Activated naive CD4-positive, alpha-beta T cell treated with anti-CD3 and anti-CD28 coated beads, Interleukin-2, amount 50 U/mL, for 72 hours (primary cell): ENCODE measurements around the gene POLG. TPM values are rescaled to one million over a fixed set of nuclear protein-coding genes. Genes with fewer than 3 reads are reported as not detected.
A peak's percentile ranks its signal among the peaks of the same experiment; 100 is the strongest.
"Not testable (repeated sequence)": the region's sequence is repeated elsewhere in the genome, so short reads cannot be mapped to it uniquely, and the experiment has no call there.

Experiments used
- ATAC-seq, 2 donors: fragments of 150-1000 bp; cut with Tn5 transposase; 2 replicates each; pipeline ENCODE4 v1.10.0; 2021; ENCODE audit warnings: mild to moderate bottlenecking in 2 of 2, moderate library complexity in 2 of 2
- DNase-seq, 2 donors: peaks; one replicate each; pipeline ENCODE4 v3.0.0; 2021 to 2022; ENCODE audit warnings: low spot score in 2 of 2
- H3K27ac Mint-ChIP-seq, 2 donors: one replicate each; pipeline ENCODE4 v1.8.0; 2022; ENCODE audit warnings: mild to moderate bottlenecking in 2 of 2, mixed read lengths in 2 of 2
- H3K36me3 Mint-ChIP-seq, 2 donors: one replicate each; pipeline ENCODE4 v1.8.0; 2022; ENCODE audit warnings: mixed read lengths in 2 of 2
- H3K9me3 Mint-ChIP-seq, 2 donors: one replicate each; pipeline ENCODE4 v1.8.0; 2022; ENCODE audit warnings: mixed read lengths in 2 of 2
- total RNA-seq, 2 donors: library from RNA; stranded (reverse); gene quantifications; one replicate each; pipeline ENCODE4 v1.2.3, GENCODE V29; 2022

POLG gene
- total RNA-seq, 2 donors from 2014 or later: 76.1 to 83.7 TPM

DNA sequence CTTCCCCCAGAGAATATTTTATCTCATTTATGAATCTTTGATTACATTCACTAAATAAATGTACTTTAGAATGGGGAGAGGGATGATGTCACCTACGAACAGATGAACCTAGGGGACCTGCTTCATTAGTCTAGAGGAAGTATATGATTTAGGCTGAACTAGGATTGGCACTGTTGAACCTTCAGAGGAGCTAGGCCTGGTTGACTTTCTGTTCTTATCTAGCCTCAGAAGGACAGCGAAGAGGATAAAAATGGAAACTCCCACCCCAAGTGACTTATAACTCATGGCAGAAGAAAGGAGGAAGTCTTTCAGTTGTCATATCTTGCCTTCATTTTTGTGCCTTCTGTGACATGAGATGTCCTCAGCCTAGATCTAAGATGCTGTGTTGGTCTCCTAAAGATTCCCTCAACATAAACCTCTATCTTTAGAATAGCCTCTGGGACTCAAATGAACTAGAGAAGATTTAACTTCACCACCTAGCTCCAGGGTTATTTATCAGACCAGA, 42.6 kb downstream of the POLG start:
- Mint-ChIP-seq H3K27ac (no peak overlapping the region), H3K36me3 (peaks cover 19 to 57% of the 10 kb centered on the region in 2 donors), H3K9me3 (no peaks in the 10 kb centered on the region)
- ATAC-seq (no peak), DNase-seq (no peak)

- Mint-ChIP-seq H3K27ac (no peak overlapping the region), H3K9me3 (no peaks in the 10 kb centered on the region), H3K36me3 (peaks cover 38 to 40% of the 10 kb centered on the region in 2 donors)
- DNase-seq (no peak), ATAC-seq (no peak)
Measured at GRCh38 chr15:89283201-89283600, 51.4 kb downstream of the POLG start.

GRCh38 chr15:89282631-89283030, 52.0 kb downstream of the POLG start:
- DNase-seq: no peak
- H3K27ac Mint-ChIP-seq: no peak overlapping the region
- H3K36me3 Mint-ChIP-seq: peaks cover 38 to 40% of the 10 kb centered on the region in 2 donors
- ATAC-seq: no peak
- H3K9me3 Mint-ChIP-seq: no peaks in the 10 kb centered on the region

- ATAC-seq: peak in 1 of 2 donors; percentile 49
- H3K36me3 Mint-ChIP-seq: peaks cover 23 to 26% of the 10 kb centered on the region in 2 donors
- DNase-seq: no peak
- no peaks in the 10 kb centered on the region for H3K9me3 Mint-ChIP-seq
- H3K27ac Mint-ChIP-seq: no peak overlapping the region
Measured at GRCh38 chr15:89278307-89278706, 56.3 kb downstream of the POLG start.

DNA sequence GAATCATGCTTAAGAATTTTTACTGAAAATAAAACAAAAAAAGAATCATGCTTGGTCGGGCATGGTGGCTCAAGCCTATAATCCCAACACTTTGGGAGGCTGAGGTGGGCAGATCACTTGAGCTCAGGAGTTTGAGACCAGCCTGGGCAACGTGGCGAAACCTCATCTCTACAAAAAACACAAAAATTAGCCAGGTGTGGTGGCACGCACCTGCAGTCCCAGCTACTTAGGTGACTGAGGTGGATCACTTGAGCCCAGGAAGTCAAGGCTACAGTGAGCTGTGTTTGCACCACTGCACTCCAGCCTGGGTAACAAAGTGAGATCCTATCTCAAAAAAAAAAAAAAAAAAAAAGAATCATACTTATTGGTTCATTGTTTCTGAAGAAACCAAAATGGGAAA, 57.3 kb downstream of the POLG start:
- ATAC-seq, H3K27ac Mint-ChIP-seq, H3K9me3 Mint-ChIP-seq, DNase-seq: not testable (repeated sequence)
- peaks cover 23 to 27% of the 10 kb centered on the region in 2 donors for H3K36me3 Mint-ChIP-seq

Other genes starting within 250 kb of the POLG start
- gene ABHD2, start 246.4 kb downstream of the POLG start, total RNA-seq: 10 to 100 TPM; 44.9 to 52.3 TPM
- not detected for gene RLBP1, start 113.2 kb downstream of the POLG start, total RNA-seq
- gene FANCI, start 90.8 kb downstream of the POLG start, total RNA-seq: 100 to 1,000 TPM; 255 to 290 TPM
- gene RHCG, start 161.8 kb upstream of the POLG start, total RNA-seq: not detected
- 10 to 100 TPM; 22.8 to 30.8 TPM for gene TICRR, start 240.6 kb upstream of the POLG start, total RNA-seq